OCI-LY3 (cell line): ENCODE results near the gene ASGR2.
A peak's percentile ranks its signal among the peaks of the same experiment; 100 is the strongest.

Experiments used
- H2AFZ ChIP-seq: fragments of 200-600, 300-600 bp; shearing (Covaris generic); 2 replicates; pipeline ENCODE4 v1.6.0; 2014; ENCODE audit warnings: antibody characterized with exemption, low read depth, low read length
- H3K27ac ChIP-seq: fragments of 200-600, 300-600 bp; sonication (generic); 2 replicates; pipeline ENCODE4 v1.5.1; 2014; ENCODE audit warnings: mild to moderate bottlenecking, low read length, moderate library complexity, mixed read lengths
- H3K27me3 ChIP-seq: fragments of 200-600, 300-600 bp; sonication (generic); 2 replicates; pipeline ENCODE4 v1.6.1; 2014; ENCODE audit warnings: low read depth, low read length, mixed read lengths
- H3K36me3 ChIP-seq: fragments of 200-600, 300-600 bp; sonication (generic); replicated peaks from 2 replicates; pipeline ENCODE3; 2014; ENCODE audit warnings: low read depth, low read length, mixed read lengths
- H3K4me1 ChIP-seq: fragments of 300-600, 200-600 bp; sonication (generic); 2 replicates; pipeline ENCODE4 v1.6.1; 2014; ENCODE audit warnings: low read length, mixed read lengths
- H3K4me2 ChIP-seq: fragments of 200-600, 300-600 bp; sonication (generic); 2 replicates; pipeline ENCODE4 v1.6.1; 2014; ENCODE audit warnings: low read length, mixed read lengths
- H3K4me3 ChIP-seq: fragments of 300-600, 200-600 bp; sonication (generic); 2 replicates; pipeline ENCODE4 v1.5.1; 2014; ENCODE audit warnings: antibody characterized with exemption, mild to moderate bottlenecking, low read length, moderate library complexity
- H3K79me2 ChIP-seq: fragments of 300-600, 200-600 bp; shearing (Covaris generic); 2 replicates; pipeline ENCODE4 v1.6.1; 2014; ENCODE audit warnings: mild to moderate bottlenecking, low read length, mixed read lengths
- H3K9ac ChIP-seq: fragments of 300-600, 200-600 bp; shearing (Covaris generic); 2 replicates; pipeline ENCODE4 v1.6.0; 2014; ENCODE audit warnings: mild to moderate bottlenecking, low read length, moderate library complexity
- H3K9me3 ChIP-seq: fragments of 200-600, 300-600 bp; shearing (Covaris generic); 2 replicates; pipeline ENCODE4 v1.6.1; 2014; ENCODE audit warnings: low read length, mixed read lengths; ENCODE audit not compliant: insufficient read depth
- H4K20me1 ChIP-seq: fragments of 200-600, 300-600 bp; sonication (generic); 2 replicates; pipeline ENCODE4 v1.6.1; 2016; ENCODE audit warnings: low read length, mixed read lengths; ENCODE audit not compliant: insufficient read depth
- CTCF ChIP-seq: fragments of 200-600, 300-600 bp; sonication (generic); IDR thresholded peaks from 2 replicates; pipeline ENCODE4 v1.5.1; 2014; ENCODE audit warnings: antibody characterized with exemption, low read length, low read depth
- EZH2phosphoT487 ChIP-seq: fragments of 200-600 bp; shearing (Covaris generic); IDR thresholded peaks from 2 replicates; pipeline ENCODE4 v1.6.1; 2018; ENCODE audit warnings: antibody characterized with exemption, mixed run types, low read depth

The ASGR2 gene

GRCh38 chr17:7138800-7139381, 24.3 kb upstream of the ASGR2 start:
- no peaks in the 10 kb centered on the region for H4K20me1 ChIP-seq
- H3K27ac ChIP-seq = no peak overlapping the region
- peaks cover 5% of the 10 kb centered on the region; the same call in 1 of the 2 replicates for H3K27me3 ChIP-seq
- TF ChIP-seq EZH2phosphoT487 (no peak), CTCF (no peak)
- no peaks in the 10 kb centered on the region for H3K79me2 ChIP-seq
- no peak overlapping the region for H2AFZ ChIP-seq
- no peak overlapping the region for H3K4me2 ChIP-seq
- H3K9ac ChIP-seq = no peak overlapping the region
- H3K4me1 ChIP-seq = no peaks in the 10 kb centered on the region
- no peaks in the 10 kb centered on the region for H3K9me3 ChIP-seq
- H3K36me3 ChIP-seq = no peaks in the 10 kb centered on the region
- H3K4me3 ChIP-seq = no peak overlapping the region

DNA sequence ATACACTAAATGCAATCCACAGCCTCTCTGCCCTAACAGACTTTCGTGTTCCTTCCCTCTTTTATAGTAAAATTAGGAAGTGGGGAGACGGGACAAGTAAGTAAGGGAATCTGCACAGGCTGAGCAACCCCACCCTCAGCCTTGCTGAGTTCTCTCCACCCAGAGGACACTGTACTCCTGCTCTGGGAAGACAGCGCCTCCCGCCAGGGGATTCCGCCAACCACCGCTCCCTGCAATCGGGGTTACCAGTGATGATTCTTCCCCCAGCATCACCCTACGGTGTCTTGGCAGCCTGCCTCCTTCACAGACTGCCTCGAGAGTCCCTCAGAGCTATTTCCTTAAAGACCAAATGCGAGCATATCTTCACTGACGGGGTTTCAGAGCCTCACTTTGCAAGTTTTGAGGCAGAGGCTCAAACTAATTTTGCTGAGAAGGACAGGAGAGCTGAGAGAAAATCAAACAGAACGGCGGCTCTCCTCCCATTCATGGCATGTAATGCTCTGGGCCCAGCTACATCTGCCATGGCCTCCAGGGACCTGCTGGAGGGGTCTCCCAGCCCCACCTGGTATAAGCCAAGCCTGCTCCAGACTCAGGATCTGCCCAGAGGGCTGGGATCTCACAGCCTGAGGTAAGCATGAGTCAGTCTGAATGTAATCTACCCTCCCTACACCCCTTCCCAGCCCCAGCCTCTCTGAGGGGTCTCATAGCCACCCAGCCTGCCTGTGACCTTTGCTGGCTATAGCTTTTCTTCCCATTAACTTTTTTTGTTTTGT, 22.7 kb upstream of the ASGR2 start:
- H2AFZ ChIP-seq = no peak overlapping the region

DNA sequence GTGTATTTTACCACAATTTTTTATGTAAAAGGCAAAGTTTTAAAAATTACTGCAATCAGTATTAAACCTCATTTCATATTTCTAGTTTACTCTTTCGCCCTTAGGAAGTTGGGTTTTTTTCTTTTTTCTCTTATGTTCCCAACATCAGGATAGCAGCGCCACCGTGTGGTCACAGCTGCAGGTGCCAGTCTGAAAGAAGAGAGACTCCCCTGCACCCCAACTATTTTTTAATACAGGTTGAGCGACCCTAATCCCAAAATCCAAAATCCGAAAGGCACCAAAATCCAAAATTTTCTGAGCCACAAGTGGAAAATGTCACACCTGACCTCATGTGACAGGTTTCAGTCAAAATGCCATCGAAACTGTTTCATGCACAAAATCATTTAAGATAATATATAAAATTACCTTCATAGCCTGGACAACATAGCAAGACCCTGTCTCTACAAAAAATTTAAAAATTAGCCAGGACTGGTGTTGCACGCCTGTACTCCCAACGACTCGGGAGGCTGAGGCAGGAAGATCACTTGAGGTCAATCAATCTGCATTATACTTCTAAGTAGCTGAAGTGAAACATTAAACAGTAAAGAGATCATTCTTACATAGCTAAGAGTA, 21.8 kb upstream of the ASGR2 start:
- no peak overlapping the region for H3K27ac ChIP-seq
- H2AFZ ChIP-seq = no peak overlapping the region
- no peak overlapping the region for H3K9ac ChIP-seq
- H3K36me3 ChIP-seq = no peaks in the 10 kb centered on the region
- peak overlapping the region; percentile 38 for H3K4me3 ChIP-seq
- H3K4me2 ChIP-seq = peak overlapping the region; percentile 57
- H3K4me1 ChIP-seq = peaks cover 22% of the 10 kb centered on the region
- no peaks in the 10 kb centered on the region for H4K20me1 ChIP-seq
- peaks cover 5% of the 10 kb centered on the region; the same call in 1 of the 2 replicates for H3K27me3 ChIP-seq
- H3K79me2 ChIP-seq = no peaks in the 10 kb centered on the region
- no peaks in the 10 kb centered on the region for H3K9me3 ChIP-seq
- TF ChIP-seq EZH2phosphoT487 (no peak), CTCF (peak; percentile 80)

More for the DNA sequence above, 22.7 kb upstream of the ASGR2 start:
- Histone ChIP-seq H3K27ac (no peak overlapping the region), H3K27me3 (peaks cover 5% of the 10 kb centered on the region; the same call in 1 of the 2 replicates), H4K20me1 (no peaks in the 10 kb centered on the region), H3K9ac (no peak overlapping the region), H3K36me3 (no peaks in the 10 kb centered on the region), H3K79me2 (no peaks in the 10 kb centered on the region), H3K4me2 (no peak overlapping the region), H3K4me3 (no peak overlapping the region), H3K4me1 (peaks cover 12% of the 10 kb centered on the region), H3K9me3 (no peaks in the 10 kb centered on the region)
- TF ChIP-seq CTCF = no peak
- no peak for TF ChIP-seq EZH2phosphoT487

DNA sequence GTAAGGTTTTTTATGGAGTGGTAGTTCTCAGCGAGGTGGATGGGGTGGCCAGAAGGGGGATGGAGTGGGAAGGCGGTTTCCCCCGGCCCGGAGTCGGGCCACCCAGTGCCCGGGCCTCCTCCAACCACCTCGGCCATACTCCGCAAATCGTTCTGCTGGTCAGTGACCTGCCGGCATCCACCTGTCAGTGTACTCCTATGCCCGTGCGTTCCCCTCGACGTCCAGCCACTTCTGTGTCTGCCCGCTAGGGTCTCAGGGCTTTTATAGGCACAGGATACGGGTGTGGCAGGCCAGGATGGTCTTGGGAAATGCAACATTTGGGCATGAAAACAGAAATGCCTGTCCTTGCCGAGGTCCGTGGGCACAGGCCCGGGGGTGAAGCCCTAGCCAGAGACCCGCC, 19.3 kb upstream of the ASGR2 start:
- Histone ChIP-seq H3K4me1 (peaks cover 38% of the 10 kb centered on the region), H3K36me3 (no peaks in the 10 kb centered on the region), H3K4me2 (peak overlapping the region; percentile 55; the same call in 1 of the 2 replicates), H3K79me2 (no peaks in the 10 kb centered on the region), H4K20me1 (no peaks in the 10 kb centered on the region), H3K4me3 (no peak overlapping the region), H3K27me3 (peaks cover 5% of the 10 kb centered on the region; the same call in 1 of the 2 replicates), H3K9me3 (no peaks in the 10 kb centered on the region), H3K9ac (no peak overlapping the region), H2AFZ (no peak overlapping the region), H3K27ac (no peak overlapping the region)
- TF ChIP-seq CTCF = no peak
- TF ChIP-seq EZH2phosphoT487 = no peak
